Gastroesophageal sphincter (tissue), 4 donors: ENCODE measurements around the gene ARHGAP29. TPM values are rescaled to one million over a fixed set of nuclear protein-coding genes. Genes with fewer than 3 reads are reported as not detected.
A peak's percentile ranks its signal among the peaks of the same experiment; 100 is the strongest.
"Not testable (repeated sequence)": the region's sequence is repeated elsewhere in the genome, so short reads cannot be mapped to it uniquely, and the experiment has no call there.

ENCODE experiments used
- ATAC-seq: fragments of 150-250 bp; one replicate; pipeline ENCODE4 v1.9.1; 2016; ENCODE audit warnings: mild to moderate bottlenecking, moderate library complexity
- H3K27ac ChIP-seq, 4 donors: fragments of 200-600 bp; sonication (generic) in 3 of 4; 1 replicate in 3 of 4; 2 replicates in 1 of 4; pipeline ENCODE4 v1.5.1; 2016 to 2019
- H3K27me3 ChIP-seq: fragments of 200-600 bp; sonication (generic); one replicate; pipeline ENCODE4 v1.5.1; 2019
- H3K36me3 ChIP-seq, 2 donors: fragments of 200-600 bp; sonication (generic); one replicate each; pipeline ENCODE4 v1.5.1; 2019; ENCODE audit warnings: control low read depth in 1 of 2
- H3K4me1 ChIP-seq, 3 donors: fragments of 200-600 bp; sonication (generic); 1 replicate in 2 of 3; 2 replicates in 1 of 3; pipeline ENCODE4 v1.5.1; 2016 to 2019; ENCODE audit warnings: control low read depth in 2 of 3
- H3K4me3 ChIP-seq, 2 donors: fragments of 200-600 bp; sonication (generic); one replicate each; pipeline ENCODE4 v1.5.1; 2019; ENCODE audit warnings: mild to moderate bottlenecking in 1 of 2, moderate library complexity in 1 of 2
- H3K9me3 ChIP-seq, 3 donors: fragments of 200-600 bp; sonication (generic); one replicate each; pipeline ENCODE4 v1.5.1; 2017 to 2019; ENCODE audit warnings: control low read depth in 2 of 3
- CTCF ChIP-seq, 4 experiments: fragments of 200-600 bp in 2 of 4; fragments of 450-650 bp in 2 of 4; sonication (generic) in 1 of 4; IDR thresholded peaks; one replicate each; pipeline ENCODE4 v1.5.1; 2017 to 2019; ENCODE audit warnings: antibody characterized with exemption in 4 of 4, mild to moderate bottlenecking in 2 of 4, moderate library complexity in 2 of 4
- EP300 ChIP-seq: sonication (generic); formaldehyde crosslinking; IDR thresholded peaks from one replicate; pipeline ENCODE4 v1.6.1; 2017; ENCODE audit warnings: antibody characterized with exemption, mild to moderate bottlenecking
- POLR2A ChIP-seq, 2 donors: fragments of 450-650 bp; IDR thresholded peaks; one replicate each; pipeline ENCODE4 v1.6.1; 2017; ENCODE audit warnings: antibody characterized with exemption in 2 of 2, mild to moderate bottlenecking in 2 of 2, moderate library complexity in 1 of 2
- POLR2AphosphoS5 ChIP-seq: sonication (generic); formaldehyde crosslinking; IDR thresholded peaks from one replicate; pipeline ENCODE4 v1.6.1; 2017; ENCODE audit warnings: antibody characterized with exemption
- WGBS, 2 donors: methylation state at CpG; one replicate each; pipeline ENCODE4 v1.1.5; 2018; ENCODE audit warnings: low coverage in 1 of 2; 5-methylcytosine and 5-hydroxymethylcytosine counted together
- total RNA-seq, 4 donors: library from RNA; depleted of rRNA; stranded (reverse); fragments of >200 nt; gene quantifications; one replicate each; pipeline ENCODE4 v1.1.0, GENCODE V29; 2016

Gene ARHGAP29
- total RNA-seq, 4 donors from 2014 or later = 21.9 to 78.4 (median 34.8) TPM

GRCh38 chr1:94165843-94166242 lies 71.5 kb downstream of the ARHGAP29 start:
- H3K36me3 ChIP-seq = peaks cover 0 to 2% of the 10 kb centered on the region in 2 donors
- no peak overlapping the region for H3K4me3 ChIP-seq
- 80 to 100% methylated on average over 1 to 5 of the region's 5 CpGs for WGBS, 2 donors
- H3K4me1 ChIP-seq = peaks cover 0 to 9% (median 2%) of the 10 kb centered on the region in 3 donors
- no peak for TF ChIP-seq POLR2A (IDR thresholded peaks at IDR 0.05)
- TF ChIP-seq EP300 = no peak
- TF ChIP-seq CTCF (IDR thresholded peaks at IDR 0.05) = no peak
- TF ChIP-seq POLR2AphosphoS5 = no peak
- peaks cover 0 to 8% (median 0%) of the 10 kb centered on the region in 3 donors for H3K9me3 ChIP-seq
- H3K27me3 ChIP-seq = no peaks in the 10 kb centered on the region
- H3K27ac ChIP-seq = no peak overlapping the region
- ATAC-seq = no peak

- not testable (repeated sequence) for H3K27ac ChIP-seq, H3K9me3 ChIP-seq, H3K36me3 ChIP-seq, H3K27me3 ChIP-seq, ATAC-seq, H3K4me3 ChIP-seq
- 75 to 90% methylated on average over 1 of the region's 2 CpGs for WGBS, 2 donors
- peaks cover 0 to 18% (median 7%) of the 10 kb centered on the region in 3 donors for H3K4me1 ChIP-seq
Observed at GRCh38 chr1:94164885-94165284, 72.5 kb downstream of the ARHGAP29 start.

GRCh38 chr1:94164121-94164520 lies 73.3 kb downstream of the ARHGAP29 start:
- 100% methylated on average over 1 of the region's 1 CpG; no CpG with 5 or more reads in 1 of the 2 donors for WGBS, 2 donors
- peaks cover 0 to 18% (median 7%) of the 10 kb centered on the region in 3 donors for H3K4me1 ChIP-seq
- not testable (repeated sequence) for H3K4me3 ChIP-seq, H3K36me3 ChIP-seq, H3K27me3 ChIP-seq, H3K27ac ChIP-seq, ATAC-seq, H3K9me3 ChIP-seq

- H3K36me3 ChIP-seq, H3K27me3 ChIP-seq, H3K9me3 ChIP-seq, H3K4me3 ChIP-seq, H3K27ac ChIP-seq, ATAC-seq: not testable (repeated sequence)
- 78 to 83% methylated on average over 3 to 4 of the region's 5 CpGs for WGBS, 2 donors
- peaks cover 0 to 18% (median 7%) of the 10 kb centered on the region in 3 donors for H3K4me1 ChIP-seq
Observed at GRCh38 chr1:94163249-94163648, 74.1 kb downstream of the ARHGAP29 start.

GRCh38 chr1:94160811-94161210 lies 76.6 kb downstream of the ARHGAP29 start:
- Histone ChIP-seq H3K4me3 (no peak overlapping the region), H3K4me1 (peaks cover 0 to 18% (median 7%) of the 10 kb centered on the region in 3 donors), H3K36me3 (no peaks in the 10 kb centered on the region), H3K27ac (peak overlapping the region in 1 of 4 donors; percentile 23), H3K9me3 (peaks cover 0 to 4% (median 0%) of the 10 kb centered on the region in 3 donors), H3K27me3 (no peaks in the 10 kb centered on the region)
- TF ChIP-seq EP300 = no peak
- no peak for TF ChIP-seq CTCF (IDR thresholded peaks at IDR 0.05)
- peak; percentile 52 for TF ChIP-seq POLR2AphosphoS5
- no peak for TF ChIP-seq POLR2A (IDR thresholded peaks at IDR 0.05)
- no peak for ATAC-seq
- WGBS, 2 donors = 12 to 17% methylated on average over 3 to 4 of the region's 4 CpGs

- peaks cover 0 to 12% (median 7%) of the 10 kb centered on the region in 3 donors for H3K4me1 ChIP-seq
- H3K9me3 ChIP-seq = no peaks in the 10 kb centered on the region
- no peaks in the 10 kb centered on the region for H3K36me3 ChIP-seq
- no peak overlapping the region for H3K4me3 ChIP-seq
- no peak for TF ChIP-seq POLR2A (IDR thresholded peaks at IDR 0.05)
- TF ChIP-seq CTCF (IDR thresholded peaks at IDR 0.05) = no peak
- TF ChIP-seq EP300 = no peak
- no peak for TF ChIP-seq POLR2AphosphoS5
- H3K27ac ChIP-seq = no peak overlapping the region
- ATAC-seq = no peak
- WGBS, 2 donors = 45 to 100% methylated on average over 1 of the region's 1 CpG
- H3K27me3 ChIP-seq = no peaks in the 10 kb centered on the region
Observed at GRCh38 chr1:94156096-94156625, 81.2 kb downstream of the ARHGAP29 start.
